Measurements from ENCODE around the gene ANKRD7.
"Not testable (repeated sequence)": the region's sequence is repeated elsewhere in the genome, so short reads cannot be mapped to it uniquely, and the experiment has no call there.

ANKRD7 gene

DNA sequence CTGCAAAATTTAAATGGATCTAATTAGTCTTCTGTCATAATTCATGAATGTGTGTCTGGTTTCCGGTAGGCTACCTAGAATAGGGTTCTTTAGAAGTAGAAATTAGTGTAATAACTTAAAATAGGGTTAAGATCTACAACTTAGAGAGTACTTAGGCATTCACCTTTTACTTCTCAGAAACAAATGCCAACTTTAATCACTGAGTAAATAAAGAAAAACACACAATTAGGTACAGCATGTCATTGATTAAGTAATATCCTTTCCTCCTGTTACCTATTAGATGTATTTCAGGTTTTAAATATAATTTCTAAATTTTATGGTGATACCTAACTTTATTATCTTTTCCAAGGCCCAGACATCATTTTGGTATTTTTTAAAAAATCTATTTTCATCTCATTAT is 9.3 kb downstream of the ANKRD7 start:
- DNase-seq (ENCODE audit: low read depth in 2 of 2): no peak

DNA sequence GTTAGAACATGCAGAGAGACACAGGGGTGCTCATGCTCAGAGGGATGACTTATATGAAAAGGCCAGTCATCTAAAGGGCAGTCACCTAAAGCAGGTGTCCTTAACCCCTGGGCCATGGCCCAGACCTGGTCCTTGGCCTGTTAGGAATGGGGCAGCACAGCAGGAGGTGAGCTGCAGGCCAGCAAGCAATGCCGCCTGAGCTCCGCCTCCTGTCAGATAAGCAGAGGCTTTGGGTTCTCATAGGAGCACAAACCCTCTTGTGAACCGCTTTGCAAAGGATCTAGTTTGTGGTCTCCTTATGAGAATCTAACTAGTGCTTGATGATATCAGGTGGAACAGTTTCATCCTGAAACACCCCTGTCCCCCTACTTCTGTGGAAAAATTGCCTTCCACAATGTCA is 14.5 kb downstream of the ANKRD7 start:
- DNase-seq (ENCODE audit: low read depth in 2 of 2): no peak

DNA sequence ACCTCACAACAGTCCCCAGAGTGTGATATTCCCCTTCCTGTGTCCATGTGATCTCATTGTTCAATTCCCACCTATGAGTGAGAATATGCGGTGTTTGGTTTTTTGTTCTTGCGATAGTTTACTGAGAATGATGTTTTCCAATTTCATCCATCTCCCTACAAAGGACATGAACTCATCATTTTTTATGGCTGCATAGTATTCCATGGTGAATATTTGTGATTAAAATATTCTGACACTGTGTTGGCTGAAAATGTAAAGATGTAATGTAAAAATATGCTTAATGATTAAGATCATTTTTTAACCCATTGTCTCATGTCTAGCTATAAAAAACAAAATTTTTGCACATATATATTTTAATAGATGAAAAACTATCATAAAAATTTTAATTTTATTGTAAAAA is 15.8 kb downstream of the ANKRD7 start:
- DNase-seq (ENCODE audit: low read depth in 2 of 2): not testable (repeated sequence)

DNA sequence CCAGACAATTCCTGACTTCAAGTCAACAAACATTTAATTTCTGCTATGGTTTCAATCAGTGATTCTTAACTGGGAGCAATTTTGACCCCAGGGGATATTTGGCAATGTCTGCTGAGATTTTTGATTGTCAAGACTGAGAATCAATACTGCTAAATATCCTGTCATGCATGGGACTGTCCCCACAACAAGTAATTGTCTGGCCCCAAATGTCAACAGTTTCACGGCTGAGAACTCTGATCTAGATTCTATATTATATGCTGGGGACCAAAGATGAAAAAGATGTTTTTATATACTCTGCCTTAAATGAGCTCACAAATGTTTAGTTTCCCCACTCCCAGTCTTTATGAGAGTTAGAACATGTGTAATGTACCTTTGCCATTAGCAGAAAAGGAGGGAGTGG is 19.2 kb downstream of the ANKRD7 start:
- no peak for DNase-seq (ENCODE audit: low read depth in 2 of 2)

DNA sequence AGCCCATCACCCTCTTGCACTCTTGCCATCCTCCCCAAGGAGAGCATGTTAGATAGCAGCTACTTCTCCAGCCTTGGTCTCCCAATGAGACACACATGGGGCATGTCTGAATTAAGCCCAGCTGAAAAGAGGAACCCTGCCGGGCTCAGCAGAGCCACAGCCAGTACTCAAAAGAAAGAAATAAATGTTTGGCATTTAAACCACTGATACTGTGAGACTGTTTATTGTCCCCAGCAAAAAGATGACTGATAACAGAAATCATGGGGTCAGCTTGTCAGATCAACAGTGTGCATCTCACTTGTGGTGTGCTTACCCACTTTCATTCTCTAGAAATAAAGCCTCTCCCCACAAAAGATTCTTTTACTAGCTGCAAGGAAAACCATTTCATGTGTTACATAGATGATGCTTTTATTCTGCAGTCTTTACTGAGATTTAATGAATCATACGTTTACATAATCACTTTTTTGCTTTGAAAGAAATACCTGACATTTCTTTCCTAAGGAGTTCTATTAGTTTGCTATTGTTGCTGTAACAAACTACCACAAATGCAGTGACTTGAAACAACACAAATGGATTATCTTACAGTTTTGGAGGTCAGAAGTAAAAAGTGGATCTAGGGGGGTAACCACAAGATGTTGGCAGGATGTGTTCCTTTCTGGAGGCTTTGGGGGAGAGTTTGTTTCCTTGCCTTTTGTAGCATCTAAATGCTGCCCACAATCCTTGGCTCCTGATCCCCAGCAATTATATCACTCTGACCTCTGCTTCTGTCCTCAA is 20.9 kb downstream of the ANKRD7 start:
- no peak for DNase-seq (ENCODE audit: low read depth in 2 of 2)

DNA sequence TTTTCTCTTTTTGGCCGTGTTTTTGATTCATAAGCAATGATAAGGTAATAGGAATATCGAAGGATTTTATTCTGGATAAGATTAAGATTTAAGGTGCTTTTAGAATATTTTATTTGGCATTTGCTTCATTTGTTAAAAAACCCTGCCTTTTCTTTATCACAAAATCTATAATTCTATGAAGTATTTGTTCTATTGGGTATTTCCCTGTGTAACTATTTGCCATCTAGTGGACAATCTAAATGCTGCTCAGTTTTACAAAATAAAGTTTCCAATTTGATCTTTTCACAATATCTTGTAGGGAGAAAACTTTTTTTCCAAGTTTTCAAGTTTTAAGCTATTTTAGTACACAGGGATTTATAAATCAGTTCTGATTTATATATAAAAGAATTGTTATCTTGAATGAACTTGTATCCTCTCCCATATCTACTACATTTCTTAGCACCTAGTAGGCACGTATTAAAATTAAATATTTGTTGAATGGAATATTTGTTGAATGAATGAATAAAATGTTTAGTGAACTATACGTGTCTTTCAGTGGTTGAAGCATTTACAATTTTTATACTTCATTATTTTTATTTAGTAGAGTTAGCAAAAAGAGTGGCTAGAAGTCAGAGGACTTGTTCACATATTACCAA is 26.5 kb downstream of the ANKRD7 start:
- DNase-seq (ENCODE audit: low read depth in 2 of 2): no peak

DNA sequence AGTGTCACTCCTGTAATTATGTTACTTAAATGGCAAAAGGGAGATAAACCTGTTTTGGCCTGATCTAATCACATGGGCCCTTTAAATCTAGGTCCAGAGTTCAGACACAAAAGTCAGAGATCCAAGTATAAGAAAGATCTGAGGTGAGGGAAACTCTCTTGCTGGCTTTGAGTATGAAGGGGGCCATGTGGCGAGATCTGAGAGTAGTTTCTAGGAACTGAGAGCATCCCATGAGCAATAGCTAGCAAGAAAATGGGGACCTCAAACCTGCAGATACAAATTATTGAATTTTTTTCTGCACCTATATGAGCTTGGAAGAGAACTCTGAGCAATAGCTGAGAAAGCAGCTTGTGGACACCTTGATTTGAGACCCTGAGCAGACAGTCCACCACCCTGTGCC is 27.6 kb downstream of the ANKRD7 start:
- DNase-seq (ENCODE audit: low read depth in 2 of 2): no peak

DNA sequence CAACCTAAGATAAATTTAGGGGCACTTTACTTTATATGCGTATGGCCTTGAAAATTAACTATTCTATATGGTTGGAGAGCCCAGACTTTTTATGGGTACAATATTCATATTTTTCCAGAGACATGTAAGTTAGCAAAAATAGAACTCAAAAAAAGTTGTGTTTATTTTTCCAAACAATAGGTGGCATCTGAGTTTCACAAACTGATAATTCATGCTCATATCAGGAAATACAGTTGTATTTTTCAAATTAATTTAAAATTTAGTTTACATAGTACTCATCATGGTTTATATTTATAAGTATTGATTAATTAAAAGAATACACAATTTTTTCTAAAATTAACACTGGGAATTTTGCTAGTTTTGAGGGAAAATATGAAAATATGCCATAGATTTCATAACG is 34.6 kb downstream of the ANKRD7 start:
- DNase-seq (ENCODE audit: low read depth in 2 of 2): no peak

DNA sequence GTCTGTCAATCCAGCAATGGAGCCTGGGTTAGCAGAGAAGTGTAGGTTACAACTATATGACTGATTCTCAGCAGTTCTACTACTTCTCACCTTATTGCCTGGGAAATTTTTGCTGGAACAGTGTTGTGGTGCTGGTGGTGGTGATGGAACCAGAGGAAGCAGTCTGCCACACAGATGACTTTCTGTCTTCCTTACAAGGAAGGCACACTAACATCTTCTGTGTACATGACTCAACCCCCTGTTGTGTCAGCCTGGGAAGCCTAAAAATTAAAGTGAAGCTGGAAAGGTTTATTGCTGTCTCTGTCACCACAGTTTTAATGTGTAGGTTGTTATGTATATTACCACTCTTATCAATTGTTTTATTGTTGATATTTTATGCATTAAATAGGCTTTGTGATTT is 40.3 kb downstream of the ANKRD7 start:
- DNase-seq (ENCODE audit: low read depth in 2 of 2): no peak

DNA sequence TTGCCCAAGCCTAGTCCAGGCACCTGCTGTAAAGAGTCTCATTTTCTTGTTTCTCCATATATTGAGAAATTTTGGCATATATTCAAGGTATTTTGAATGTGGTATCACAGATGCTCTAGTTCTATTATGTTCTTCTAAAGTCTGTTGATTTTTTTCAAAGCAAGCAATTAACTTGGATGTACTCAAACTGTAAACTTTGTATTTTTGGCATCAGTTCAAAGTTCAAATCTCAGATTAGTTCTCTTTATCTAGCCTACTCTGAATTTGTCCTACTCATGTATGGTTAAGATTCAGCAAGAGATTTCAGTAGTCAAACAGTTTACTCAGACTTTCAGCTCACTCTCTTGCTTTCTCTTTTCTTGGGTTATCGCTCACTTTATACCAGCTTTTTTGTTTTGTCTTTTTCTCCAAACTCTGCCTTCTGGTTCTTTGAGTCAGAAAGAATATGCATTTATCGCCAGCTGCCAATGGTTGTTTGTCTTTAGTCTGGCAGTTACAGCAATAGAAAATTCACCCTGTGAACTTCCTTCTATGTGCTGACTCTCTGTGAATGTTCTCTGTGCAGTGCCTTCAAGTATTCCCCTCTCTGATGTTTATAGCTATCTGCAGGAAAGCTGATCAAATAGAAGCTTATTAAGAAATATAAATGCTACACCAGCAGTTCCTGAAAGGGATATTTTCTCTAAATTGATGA is 56.0 kb downstream of the ANKRD7 start:
- DNase-seq (ENCODE audit: low read depth in 2 of 2): no peak

DNA sequence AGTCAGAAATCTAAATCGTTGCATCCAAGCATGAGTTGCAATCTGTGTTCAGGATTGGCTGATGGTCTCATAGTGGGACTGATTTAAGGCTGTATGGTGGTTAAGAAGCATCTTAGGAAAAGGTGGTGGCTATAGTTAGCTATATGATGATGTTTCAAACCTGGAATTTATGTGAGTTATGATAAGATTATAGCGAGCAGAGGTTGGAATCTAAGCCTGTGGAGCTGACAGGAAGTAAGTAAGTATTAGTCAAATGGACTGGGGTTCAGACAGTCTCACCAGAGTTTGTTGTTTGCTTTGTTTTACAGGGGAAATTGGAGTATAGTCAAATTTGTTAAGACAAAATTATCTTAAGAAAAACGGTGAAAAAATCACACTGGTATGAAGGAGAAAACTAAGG is 56.7 kb downstream of the ANKRD7 start:
- no peak for DNase-seq (ENCODE audit: low read depth in 2 of 2)

DNA sequence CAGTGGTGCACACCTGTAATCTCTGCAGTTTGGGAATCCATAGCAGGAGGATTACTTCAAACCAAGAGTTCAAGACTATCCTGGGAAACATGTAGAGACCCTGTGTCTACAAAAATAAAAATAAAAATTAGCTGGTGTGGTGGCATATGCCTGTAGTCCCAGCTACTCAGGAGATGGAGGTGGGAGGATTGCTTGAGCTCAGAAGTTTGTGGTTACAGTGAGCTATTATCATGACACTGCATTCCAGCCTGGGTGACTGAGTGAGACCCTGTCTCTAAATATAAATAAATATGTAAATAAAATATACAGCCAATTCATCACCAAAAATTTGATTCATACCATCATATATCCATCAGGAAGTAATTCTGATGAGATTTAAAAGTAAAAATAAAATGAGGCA is 60.9 kb downstream of the ANKRD7 start:
- no peak for DNase-seq (ENCODE audit: low read depth in 2 of 2)

DNA sequence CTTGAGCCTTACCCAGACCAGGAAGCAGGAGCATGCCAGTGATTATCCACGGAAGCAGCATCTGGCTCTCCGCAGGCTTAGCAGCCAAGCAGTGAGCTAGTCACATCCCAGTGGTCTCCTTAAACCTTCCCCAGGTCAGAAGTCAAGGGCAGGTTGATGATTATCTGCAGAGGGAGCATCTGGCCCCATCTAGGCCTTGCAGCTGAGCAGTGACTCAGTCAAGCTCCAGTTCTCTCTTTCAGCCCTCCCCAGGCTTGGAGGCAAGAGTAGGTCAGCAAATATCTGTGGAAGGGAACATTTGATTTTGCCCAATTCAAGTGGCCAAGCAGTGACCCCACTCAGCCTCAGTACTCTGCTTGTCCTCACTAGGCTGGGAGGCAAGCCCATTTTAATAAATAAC is 61.6 kb downstream of the ANKRD7 start:
- no peak for DNase-seq (ENCODE audit: low read depth in 2 of 2)

DNA sequence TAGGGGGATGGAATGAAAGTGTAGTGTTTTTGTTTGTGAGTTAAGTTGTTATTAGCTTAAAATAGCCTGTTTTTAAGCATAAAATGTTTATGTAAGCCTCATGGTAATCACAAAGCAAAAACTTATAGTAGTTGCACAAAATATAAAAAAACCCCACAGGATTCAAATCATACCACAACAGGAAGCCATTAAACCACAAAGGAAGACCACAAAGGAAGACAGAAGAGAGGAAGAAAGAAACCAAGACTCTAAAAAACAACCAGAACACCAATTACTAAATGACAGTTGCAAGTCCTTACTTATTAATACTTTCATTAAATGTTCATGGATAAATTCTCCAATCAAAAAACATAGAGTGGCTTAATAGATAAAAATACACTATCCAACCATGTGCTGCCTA is 63.6 kb downstream of the ANKRD7 start:
- no peak for DNase-seq (ENCODE audit: low read depth in 2 of 2)

DNA sequence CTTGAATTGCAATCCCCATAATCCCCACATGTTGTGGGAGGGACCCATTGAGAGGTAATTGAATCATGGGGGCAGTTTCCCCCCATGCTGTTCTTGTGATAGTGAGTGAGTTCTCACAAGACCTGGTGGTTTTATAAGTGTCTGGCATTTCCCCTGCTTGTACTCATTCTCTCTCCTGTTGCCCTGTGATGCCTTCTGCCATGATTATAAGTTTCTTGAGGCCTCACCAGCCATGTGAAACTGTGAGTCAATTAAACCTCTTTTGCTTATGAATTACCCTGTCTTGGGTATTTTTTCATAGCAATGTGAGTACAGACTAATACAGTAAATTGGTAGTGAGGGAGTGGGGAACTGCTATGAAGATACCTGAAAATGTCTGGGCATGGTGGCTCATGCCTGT is 65.0 kb downstream of the ANKRD7 start:
- DNase-seq (ENCODE audit: low read depth in 2 of 2): no peak

Data from stimulated activated CD8-positive, alpha-beta memory T cell treated with anti-CD3 and anti-CD28 coated beads, Interleukin-2, amount 100 ng/mL, for 1 hour (primary cell).